GM21447 (cell line): ENCODE data around the gene SOX6.
"Not testable (repeated sequence)": the region's sequence is repeated elsewhere in the genome, so short reads cannot be mapped to it uniquely, and the experiment has no call there.

Experiments
- ATAC-seq: cut with Tn5 transposase; IDR thresholded peaks from one replicate; pipeline ENCODE4 v1.9.1; 2021; ENCODE audit not compliant: unreplicated experiment

Gene SOX6

GRCh38 chr11:16111690-16112089 is 244.7 kb downstream of the SOX6 start:
- no peak for ATAC-seq

- no peak for ATAC-seq
These were observed 245.5 kb downstream of the SOX6 start for GRCh38 chr11:16110886-16111285.

DNA sequence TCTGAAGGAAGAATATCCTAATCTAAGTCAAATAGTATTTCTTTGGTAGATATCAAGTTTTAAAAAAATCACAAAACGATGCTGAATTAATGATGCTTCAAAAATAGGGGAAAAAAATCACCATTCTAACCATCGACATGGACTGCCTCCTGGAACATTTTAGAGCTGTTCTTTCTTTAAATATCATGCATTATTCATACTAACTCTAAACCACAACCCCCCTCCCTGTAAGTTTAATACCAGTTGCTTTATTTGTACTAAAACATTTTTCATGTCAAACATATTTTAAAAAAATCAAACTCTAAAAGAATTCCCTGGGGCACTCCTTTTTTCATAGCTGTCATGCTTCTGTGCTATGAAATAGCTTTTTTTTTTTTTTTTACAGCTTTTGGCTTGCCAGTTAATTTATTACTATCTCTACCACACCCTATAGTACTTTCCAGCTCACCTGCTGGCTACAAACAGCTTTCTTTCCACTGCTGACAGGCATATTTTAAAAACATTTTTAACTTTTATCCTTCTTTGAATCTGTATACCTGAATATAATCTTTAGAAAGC is 256.9 kb downstream of the SOX6 start:
- no peak for ATAC-seq

DNA sequence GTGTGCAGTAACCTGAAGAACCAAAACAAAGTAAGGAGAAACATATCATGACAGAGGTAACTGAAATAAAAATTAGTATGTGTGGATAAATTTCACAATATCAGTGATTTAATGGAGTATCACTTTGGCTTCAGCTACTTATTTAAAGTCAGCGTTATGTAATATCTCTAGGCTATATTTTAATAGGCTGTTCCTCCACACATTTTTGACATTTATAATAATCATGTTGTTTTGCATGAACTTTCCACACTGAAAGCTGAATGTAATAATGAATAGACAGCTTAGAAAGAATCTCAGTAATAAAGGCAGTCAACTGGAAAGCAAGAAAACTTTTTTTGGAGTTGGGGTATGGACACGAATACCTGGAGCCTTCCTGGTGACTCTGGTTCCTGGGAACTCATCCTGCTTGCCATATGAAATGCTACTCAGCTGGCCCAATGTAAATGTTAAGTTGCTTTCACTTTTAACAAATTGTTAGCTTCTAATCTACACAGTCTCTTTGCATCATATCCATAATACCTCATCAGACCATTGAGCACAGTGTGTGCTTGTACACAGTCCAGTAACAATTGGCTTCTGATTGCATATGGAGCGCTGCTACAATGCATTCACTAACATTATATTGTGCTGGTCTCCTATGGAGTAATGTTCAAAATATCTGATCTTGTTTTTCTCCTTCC is 257.7 kb downstream of the SOX6 start:
- ATAC-seq: no peak

- no peak for ATAC-seq
These were observed 258.8 kb downstream of the SOX6 start for GRCh38 chr11:16097543-16097942.

GRCh38 chr11:16096336-16096735 is 260.0 kb downstream of the SOX6 start:
- ATAC-seq: no peak

- no peak for ATAC-seq
These were observed 260.6 kb downstream of the SOX6 start for GRCh38 chr11:16095756-16096155.

DNA sequence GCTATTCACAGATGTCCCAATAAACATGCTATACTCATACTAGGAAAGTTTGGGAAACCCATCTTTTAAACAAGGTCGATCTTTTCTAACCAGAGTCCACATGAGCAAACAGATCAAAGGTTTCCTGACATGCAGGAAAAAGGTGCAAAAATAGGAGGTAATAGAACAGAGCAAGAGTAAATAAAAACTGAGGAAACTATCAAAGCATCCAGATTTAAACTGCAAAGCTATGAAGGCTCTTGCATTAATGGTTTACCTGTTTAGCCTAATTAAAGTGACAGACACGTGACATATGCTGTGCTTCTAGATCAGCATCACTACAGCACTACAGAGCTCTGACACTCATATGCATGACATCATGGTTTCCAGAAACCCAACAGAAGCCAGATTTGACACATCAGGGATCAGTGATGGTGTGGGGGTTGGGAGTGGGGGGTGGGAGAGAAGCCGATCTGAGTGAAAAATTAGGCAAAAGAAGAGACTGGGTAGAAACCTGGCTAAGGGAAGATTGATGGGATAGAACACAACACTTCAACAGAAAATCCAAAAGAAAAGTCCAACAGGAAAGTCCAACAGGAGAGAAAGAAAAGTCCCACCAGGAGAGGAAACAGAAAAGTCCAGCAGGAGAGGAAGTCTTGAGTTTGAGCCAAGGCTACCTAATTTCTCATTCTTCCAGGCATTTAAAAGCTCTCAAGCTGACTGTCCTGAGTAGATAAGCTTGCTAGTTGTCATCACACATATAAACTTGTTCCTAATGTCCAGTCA is 262.3 kb downstream of the SOX6 start:
- no peak for ATAC-seq

DNA sequence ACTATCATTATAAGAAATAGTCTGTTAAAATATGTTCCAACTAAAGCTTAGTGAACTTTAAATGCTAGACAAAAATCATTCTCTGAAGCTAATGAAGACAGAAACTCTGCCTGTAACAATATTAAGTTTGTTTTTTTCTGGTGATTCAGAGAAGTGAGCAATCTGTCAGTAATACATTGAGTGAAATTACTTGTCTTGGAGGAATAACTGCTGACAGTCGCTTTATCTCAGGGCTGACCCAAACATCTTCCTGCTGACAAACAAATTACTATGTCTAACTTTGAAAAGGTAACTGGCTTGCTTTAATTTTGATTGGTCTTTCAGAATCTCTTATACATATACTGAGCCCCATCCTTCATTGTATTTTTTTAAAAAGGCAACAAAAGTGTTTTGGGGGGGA is 264.5 kb downstream of the SOX6 start:
- no peak for ATAC-seq

- no peak for ATAC-seq
These were observed 266.9 kb downstream of the SOX6 start for GRCh38 chr11:16089481-16089880.

- no peak for ATAC-seq
These were observed 267.6 kb downstream of the SOX6 start for GRCh38 chr11:16088774-16089173.

GRCh38 chr11:16087886-16088285 is 268.5 kb downstream of the SOX6 start:
- no peak for ATAC-seq

DNA sequence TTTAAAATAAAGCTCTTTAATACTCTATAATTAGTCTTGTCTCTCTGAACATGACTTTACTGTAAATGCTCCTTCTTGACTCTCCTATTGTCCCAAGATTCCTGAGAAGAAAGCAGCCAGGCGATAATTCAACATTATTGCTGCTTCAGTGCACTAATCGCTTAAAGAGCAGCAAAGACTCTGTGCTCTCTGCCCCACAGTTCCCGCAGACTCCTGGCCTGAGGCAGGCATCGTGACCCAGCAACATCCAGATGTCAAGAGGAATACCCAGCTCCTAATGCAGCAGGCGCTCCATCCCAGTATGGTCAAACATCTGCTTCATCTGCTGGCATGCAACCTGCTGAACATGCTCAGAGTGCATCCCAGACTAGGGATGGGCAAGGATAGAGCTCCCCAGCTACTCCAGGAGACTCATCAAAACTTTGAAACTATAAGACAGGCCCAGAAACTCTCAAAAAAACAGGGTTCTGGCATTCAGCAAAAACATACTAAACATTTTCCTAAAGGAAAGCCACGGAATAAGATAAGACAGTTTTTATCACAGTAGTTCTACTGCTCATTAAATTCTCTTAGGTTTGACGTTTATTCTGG is 270.0 kb downstream of the SOX6 start:
- ATAC-seq: no peak

GRCh38 chr11:16082095-16083055 is 274.0 kb downstream of the SOX6 start:
- no peak for ATAC-seq

- no peak for ATAC-seq
These were observed 274.8 kb downstream of the SOX6 start for GRCh38 chr11:16081382-16082094.

GRCh38 chr11:16080688-16081381 is 275.5 kb downstream of the SOX6 start:
- no peak for ATAC-seq

GRCh38 chr11:16078936-16079335 is 277.4 kb downstream of the SOX6 start:
- ATAC-seq: no peak

DNA sequence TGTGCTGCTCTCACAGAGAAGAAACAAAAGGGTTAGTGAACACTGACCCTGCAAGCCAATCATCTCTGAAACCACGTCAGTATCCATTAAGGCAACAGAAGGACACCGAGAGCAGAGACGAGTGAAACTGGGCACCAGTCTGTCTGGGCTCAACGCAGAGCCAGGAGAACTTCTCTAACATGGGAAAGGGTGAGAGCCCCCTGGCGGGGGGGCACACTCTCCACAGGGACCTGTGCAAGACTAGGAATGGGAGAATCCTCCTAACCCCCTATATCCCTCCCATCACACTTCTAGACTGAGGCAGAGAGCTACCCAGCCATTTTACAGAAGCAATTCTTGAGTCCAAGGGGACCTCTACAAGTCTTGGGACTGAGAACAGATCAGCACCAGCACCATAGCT is 285.8 kb downstream of the SOX6 start:
- no peak for ATAC-seq

GRCh38 chr11:16067268-16067667 is 289.1 kb downstream of the SOX6 start:
- not testable (repeated sequence) for ATAC-seq

GRCh38 chr11:16059332-16059731 is 297.0 kb downstream of the SOX6 start:
- no peak for ATAC-seq
